ENCODE data around the gene PRKCA.
"Not testable (repeated sequence)": the region's sequence is repeated elsewhere in the genome, so short reads cannot be mapped to it uniquely, and the experiment has no call there.

The PRKCA gene

GRCh38 chr17:66450852-66451158 is 148.4 kb downstream of the PRKCA start:
- no peak overlapping the region for H3K9ac ChIP-seq (ENCODE audit: low read depth, low read length)
- H3K4me3 ChIP-seq (ENCODE audit: low read length) = no peak overlapping the region
- no peak overlapping the region for H3K4me2 ChIP-seq (ENCODE audit: low read length)

GRCh38 chr17:66451188-66452149 is 149.1 kb downstream of the PRKCA start:
- H3K9me3 ChIP-seq (replicated peaks; ENCODE audit: low read length) = no peaks in the 10 kb centered on the region
- peaks cover 3% of the 10 kb centered on the region for H3K36me3 ChIP-seq (ENCODE audit: insufficient read depth, low read length)
- no peak overlapping the region for H3K4me2 ChIP-seq (ENCODE audit: low read length)
- no peak overlapping the region for H3K4me3 ChIP-seq (ENCODE audit: low read length)
- no peaks in the 10 kb centered on the region for H3K27me3 ChIP-seq (ENCODE audit: control insufficient read depth, insufficient read depth, low read length)
- no peak overlapping the region for H3K9ac ChIP-seq (ENCODE audit: low read depth, low read length)
- H3K4me1 ChIP-seq (ENCODE audit: control insufficient read depth, insufficient read depth, low read length) = no peaks in the 10 kb centered on the region

More at GRCh38 chr17:66450852-66451158, 148.4 kb downstream of the PRKCA start:
- peaks cover 3% of the 10 kb centered on the region for H3K36me3 ChIP-seq (ENCODE audit: insufficient read depth, low read length)
- H3K4me1 ChIP-seq (ENCODE audit: control insufficient read depth, insufficient read depth, low read length) = no peaks in the 10 kb centered on the region
- H3K27me3 ChIP-seq (ENCODE audit: control insufficient read depth, insufficient read depth, low read length) = no peaks in the 10 kb centered on the region
- H3K9me3 ChIP-seq (replicated peaks; ENCODE audit: low read length) = no peaks in the 10 kb centered on the region

GRCh38 chr17:66455060-66455459 is 152.6 kb downstream of the PRKCA start:
- H3K9me3 ChIP-seq (replicated peaks; ENCODE audit: low read length) = no peaks in the 10 kb centered on the region
- H3K27me3 ChIP-seq (ENCODE audit: control insufficient read depth, insufficient read depth, low read length) = no peaks in the 10 kb centered on the region
- H3K4me2 ChIP-seq (ENCODE audit: low read length) = no peak overlapping the region
- H3K4me3 ChIP-seq (ENCODE audit: low read length) = no peak overlapping the region
- H3K36me3 ChIP-seq (ENCODE audit: insufficient read depth, low read length) = peaks cover 6% of the 10 kb centered on the region
- peaks cover 11% of the 10 kb centered on the region for H3K4me1 ChIP-seq (ENCODE audit: control insufficient read depth, insufficient read depth, low read length)
- H3K9ac ChIP-seq (ENCODE audit: low read depth, low read length) = no peak overlapping the region

- not testable (repeated sequence) for H3K9me3 ChIP-seq (replicated peaks; ENCODE audit: low read length); H3K36me3 ChIP-seq (ENCODE audit: insufficient read depth, low read length); H3K4me2 ChIP-seq (ENCODE audit: low read length); H3K9ac ChIP-seq (ENCODE audit: low read depth, low read length); H3K4me3 ChIP-seq (ENCODE audit: low read length); H3K27me3 ChIP-seq (ENCODE audit: control insufficient read depth, insufficient read depth, low read length)
- peaks cover 35% of the 10 kb centered on the region for H3K4me1 ChIP-seq (ENCODE audit: control insufficient read depth, insufficient read depth, low read length)
Observed at GRCh38 chr17:66457499-66457898, 155.1 kb downstream of the PRKCA start.

- peaks cover 6% of the 10 kb centered on the region for H3K36me3 ChIP-seq (ENCODE audit: insufficient read depth, low read length)
- no peak overlapping the region for H3K4me3 ChIP-seq (ENCODE audit: low read length)
- no peak overlapping the region for H3K9ac ChIP-seq (ENCODE audit: low read depth, low read length)
- H3K4me1 ChIP-seq (ENCODE audit: control insufficient read depth, insufficient read depth, low read length) = peaks cover 42% of the 10 kb centered on the region
- H3K4me2 ChIP-seq (ENCODE audit: low read length) = no peak overlapping the region
- H3K27me3 ChIP-seq (ENCODE audit: control insufficient read depth, insufficient read depth, low read length) = no peaks in the 10 kb centered on the region
- H3K9me3 ChIP-seq (replicated peaks; ENCODE audit: low read length) = no peaks in the 10 kb centered on the region
Observed at GRCh38 chr17:66458782-66459181, 156.4 kb downstream of the PRKCA start.

GRCh38 chr17:66459811-66460270 is 157.4 kb downstream of the PRKCA start:
- Histone ChIP-seq H3K4me2 (ENCODE audit: low read length) (peak overlapping the region; percentile 53), H3K9me3 (replicated peaks; ENCODE audit: low read length) (no peaks in the 10 kb centered on the region), H3K27me3 (ENCODE audit: control insufficient read depth, insufficient read depth, low read length) (no peaks in the 10 kb centered on the region), H3K36me3 (ENCODE audit: insufficient read depth, low read length) (peaks cover 6% of the 10 kb centered on the region), H3K4me3 (ENCODE audit: low read length) (peak overlapping the region; percentile 10), H3K4me1 (ENCODE audit: control insufficient read depth, insufficient read depth, low read length) (peaks cover 43% of the 10 kb centered on the region), H3K9ac (ENCODE audit: low read depth, low read length) (peak overlapping the region; percentile 56)

GRCh38 chr17:66460558-66460957 is 158.1 kb downstream of the PRKCA start:
- H3K9me3 ChIP-seq (replicated peaks; ENCODE audit: low read length) = no peaks in the 10 kb centered on the region
- H3K9ac ChIP-seq (ENCODE audit: low read depth, low read length) = peak overlapping the region; percentile 40
- H3K36me3 ChIP-seq (ENCODE audit: insufficient read depth, low read length) = peaks cover 3% of the 10 kb centered on the region
- peak overlapping the region; percentile 53 for H3K4me2 ChIP-seq (ENCODE audit: low read length)
- no peaks in the 10 kb centered on the region for H3K27me3 ChIP-seq (ENCODE audit: control insufficient read depth, insufficient read depth, low read length)
- H3K4me3 ChIP-seq (ENCODE audit: low read length) = peak overlapping the region; percentile 10
- peaks cover 49% of the 10 kb centered on the region for H3K4me1 ChIP-seq (ENCODE audit: control insufficient read depth, insufficient read depth, low read length)

- Histone ChIP-seq H3K27me3 (ENCODE audit: control insufficient read depth, insufficient read depth, low read length) (no peaks in the 10 kb centered on the region), H3K4me3 (ENCODE audit: low read length) (no peak overlapping the region), H3K36me3 (ENCODE audit: insufficient read depth, low read length) (peaks cover 3% of the 10 kb centered on the region), H3K9me3 (replicated peaks; ENCODE audit: low read length) (no peaks in the 10 kb centered on the region), H3K4me2 (ENCODE audit: low read length) (no peak overlapping the region), H3K4me1 (ENCODE audit: control insufficient read depth, insufficient read depth, low read length) (peaks cover 58% of the 10 kb centered on the region), H3K9ac (ENCODE audit: low read depth, low read length) (no peak overlapping the region)
Observed at GRCh38 chr17:66461343-66461995, 159.1 kb downstream of the PRKCA start.

GRCh38 chr17:66462010-66462409 is 159.6 kb downstream of the PRKCA start:
- H3K9ac ChIP-seq (ENCODE audit: low read depth, low read length) = no peak overlapping the region
- H3K36me3 ChIP-seq (ENCODE audit: insufficient read depth, low read length) = peaks cover 3% of the 10 kb centered on the region
- no peaks in the 10 kb centered on the region for H3K9me3 ChIP-seq (replicated peaks; ENCODE audit: low read length)
- H3K4me3 ChIP-seq (ENCODE audit: low read length) = no peak overlapping the region
- no peak overlapping the region for H3K4me2 ChIP-seq (ENCODE audit: low read length)
- peaks cover 60% of the 10 kb centered on the region for H3K4me1 ChIP-seq (ENCODE audit: control insufficient read depth, insufficient read depth, low read length)
- no peaks in the 10 kb centered on the region for H3K27me3 ChIP-seq (ENCODE audit: control insufficient read depth, insufficient read depth, low read length)

GRCh38 chr17:66464921-66465320 is 162.5 kb downstream of the PRKCA start:
- H3K4me2 ChIP-seq (ENCODE audit: low read length) = no peak overlapping the region
- H3K9ac ChIP-seq (ENCODE audit: low read depth, low read length) = no peak overlapping the region
- no peaks in the 10 kb centered on the region for H3K36me3 ChIP-seq (ENCODE audit: insufficient read depth, low read length)
- H3K4me3 ChIP-seq (ENCODE audit: low read length) = no peak overlapping the region
- peaks cover 79% of the 10 kb centered on the region for H3K4me1 ChIP-seq (ENCODE audit: control insufficient read depth, insufficient read depth, low read length)
- H3K27me3 ChIP-seq (ENCODE audit: control insufficient read depth, insufficient read depth, low read length) = no peaks in the 10 kb centered on the region
- H3K9me3 ChIP-seq (replicated peaks; ENCODE audit: low read length) = no peaks in the 10 kb centered on the region

- Histone ChIP-seq H3K27me3 (ENCODE audit: control insufficient read depth, insufficient read depth, low read length) (no peaks in the 10 kb centered on the region), H3K9ac (ENCODE audit: low read depth, low read length) (no peak overlapping the region), H3K4me2 (ENCODE audit: low read length) (no peak overlapping the region), H3K4me1 (ENCODE audit: control insufficient read depth, insufficient read depth, low read length) (peaks cover 72% of the 10 kb centered on the region), H3K9me3 (replicated peaks; ENCODE audit: low read length) (no peaks in the 10 kb centered on the region), H3K36me3 (ENCODE audit: insufficient read depth, low read length) (no peaks in the 10 kb centered on the region), H3K4me3 (ENCODE audit: low read length) (no peak overlapping the region)
Observed at GRCh38 chr17:66465701-66466100, 163.3 kb downstream of the PRKCA start.
